Astrocyte of the cerebellum (primary cell): ENCODE data around the gene TARS3.

Source experiments
- DNase-seq: peaks from one replicate; pipeline ENCODE4 v3.0.0-alpha.2; 2011; ENCODE audit warnings: low read depth
- H3K4me3 ChIP-seq: 2 replicates; pipeline ENCODE4 v1.5.1; 2011; ENCODE audit warnings: mild to moderate bottlenecking, low read depth, low read length, moderate library complexity
- in situ Hi-C: cut with HindIII; loops from 2 replicates; pipeline ENCODE4 v1.10.0; 2017; ENCODE audit warnings: low sequenced_read_pairs
- TF ChIP-seq, protein P1 (sequence below): IDR thresholded peaks from 2 replicates; pipeline ENCODE4 v1.5.1; 2012; ENCODE audit warnings: low read length, low read depth, moderate library complexity, mild to moderate bottlenecking; ENCODE audit errors: missing control alignments

Gene TARS3

GRCh38 chr15:101723171-101723873 is 951 bp downstream of the TARS3 start:
- in situ Hi-C loops: loop anchor here (10.0 kb wide), 1 partner anchor 429 kb away; the partner anchor contains the start of gene SNRPA1
- H3K4me3 ChIP-seq: peak overlapping the region; percentile 64
- TF ChIP-seq, protein P1, sequence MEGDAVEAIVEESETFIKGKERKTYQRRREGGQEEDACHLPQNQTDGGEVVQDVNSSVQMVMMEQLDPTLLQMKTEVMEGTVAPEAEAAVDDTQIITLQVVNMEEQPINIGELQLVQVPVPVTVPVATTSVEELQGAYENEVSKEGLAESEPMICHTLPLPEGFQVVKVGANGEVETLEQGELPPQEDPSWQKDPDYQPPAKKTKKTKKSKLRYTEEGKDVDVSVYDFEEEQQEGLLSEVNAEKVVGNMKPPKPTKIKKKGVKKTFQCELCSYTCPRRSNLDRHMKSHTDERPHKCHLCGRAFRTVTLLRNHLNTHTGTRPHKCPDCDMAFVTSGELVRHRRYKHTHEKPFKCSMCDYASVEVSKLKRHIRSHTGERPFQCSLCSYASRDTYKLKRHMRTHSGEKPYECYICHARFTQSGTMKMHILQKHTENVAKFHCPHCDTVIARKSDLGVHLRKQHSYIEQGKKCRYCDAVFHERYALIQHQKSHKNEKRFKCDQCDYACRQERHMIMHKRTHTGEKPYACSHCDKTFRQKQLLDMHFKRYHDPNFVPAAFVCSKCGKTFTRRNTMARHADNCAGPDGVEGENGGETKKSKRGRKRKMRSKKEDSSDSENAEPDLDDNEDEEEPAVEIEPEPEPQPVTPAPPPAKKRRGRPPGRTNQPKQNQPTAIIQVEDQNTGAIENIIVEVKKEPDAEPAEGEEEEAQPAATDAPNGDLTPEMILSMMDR: no peak
- DNase-seq: no peak

DNA sequence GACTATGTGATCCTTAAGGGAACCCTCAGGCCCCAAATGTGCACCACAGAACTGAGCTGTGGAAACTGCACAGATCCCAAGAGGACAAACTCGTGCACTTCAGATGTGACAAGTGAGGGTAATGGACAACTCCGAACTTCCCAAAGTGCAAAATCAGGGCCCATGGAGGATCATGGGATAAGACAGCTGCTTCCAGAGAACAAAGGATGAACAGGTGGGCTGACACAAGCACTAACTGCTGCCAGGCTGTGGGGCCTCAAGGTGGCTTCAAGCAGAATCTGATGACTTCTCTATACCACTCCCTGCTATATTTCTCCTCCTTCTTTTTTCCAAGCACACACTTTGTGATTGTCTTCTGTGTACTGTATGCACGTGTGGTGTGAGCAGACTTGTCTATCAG is 5.4 kb downstream of the TARS3 start:
- no peak for DNase-seq
- in situ Hi-C loops: no loop called here

GRCh38 chr15:101712078-101712477 is 12.2 kb downstream of the TARS3 start:
- in situ Hi-C loops: no loop called here
- no peak for DNase-seq
- no peak overlapping the region for H3K4me3 ChIP-seq
- TF ChIP-seq, protein P1: no peak

More for the DNA sequence above, 5.4 kb downstream of the TARS3 start:
- TF ChIP-seq, protein P1: no peak
- H3K4me3 ChIP-seq: no peak overlapping the region

DNA sequence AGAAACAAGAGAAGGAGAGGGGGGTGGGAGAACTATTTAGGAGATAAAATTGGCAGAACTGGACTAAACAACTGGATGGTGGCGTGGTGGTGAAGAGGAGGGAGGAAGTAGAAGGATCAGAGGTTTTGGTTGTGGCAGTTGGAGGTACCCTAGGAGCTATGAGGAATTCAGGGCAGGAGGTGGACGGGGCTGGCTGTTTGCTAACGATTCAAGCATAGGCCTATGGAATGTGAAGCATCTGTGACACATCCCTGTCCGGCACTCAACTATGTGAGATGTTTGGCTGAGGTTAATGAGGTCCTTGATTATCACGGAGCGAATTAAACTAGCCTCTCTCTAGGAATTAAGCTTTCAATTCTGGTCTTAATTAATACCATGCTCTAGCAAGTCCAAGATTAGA is 13.5 kb downstream of the TARS3 start:
- H3K4me3 ChIP-seq: no peak overlapping the region
- TF ChIP-seq, protein P1: no peak
- in situ Hi-C loops: no loop called here
- peak; percentile 13 for DNase-seq

DNA sequence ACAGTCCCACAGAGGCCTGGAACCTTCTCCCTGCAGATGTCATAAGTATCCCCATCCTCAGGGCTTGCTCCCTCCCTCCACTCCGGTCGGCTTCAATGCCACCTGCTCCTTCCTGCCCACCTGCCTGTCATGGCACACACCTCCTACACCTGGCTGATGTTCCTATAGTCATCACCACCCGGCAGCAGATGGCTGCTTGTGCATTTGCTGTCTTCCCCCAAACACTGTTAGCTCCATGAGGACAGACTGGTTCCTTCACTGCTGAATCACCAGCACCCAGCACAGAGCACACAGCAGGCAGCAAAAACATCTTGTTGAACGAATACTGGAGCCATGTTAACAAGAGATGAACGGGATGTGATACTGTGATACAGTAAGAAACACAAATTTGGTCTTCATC is 14.8 kb downstream of the TARS3 start:
- no peak overlapping the region for H3K4me3 ChIP-seq

DNA sequence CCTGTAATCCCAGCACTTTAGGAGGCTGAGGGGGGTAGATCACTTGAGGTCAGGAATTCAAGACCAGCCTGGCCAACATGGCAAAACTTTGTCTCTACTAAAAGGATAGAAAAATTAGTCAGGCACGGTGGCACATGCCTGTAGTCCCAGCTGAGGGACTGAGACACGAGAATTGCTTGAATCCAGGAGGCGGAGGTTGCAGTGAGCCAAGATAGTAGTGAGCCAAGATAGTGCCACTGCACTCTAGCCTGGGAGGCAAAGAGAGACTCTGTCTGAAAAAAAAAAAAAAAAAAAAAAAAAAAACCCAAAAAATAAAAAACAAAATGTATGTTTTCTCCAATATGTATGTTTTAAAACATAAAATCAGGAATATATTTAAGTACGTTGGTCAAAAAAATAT is 16.3 kb downstream of the TARS3 start:
- no peak for DNase-seq
- in situ Hi-C loops: no loop called here
- H3K4me3 ChIP-seq: no peak overlapping the region
- TF ChIP-seq, protein P1: no peak

More for the DNA sequence above, 14.8 kb downstream of the TARS3 start:
- no peak for DNase-seq
- TF ChIP-seq, protein P1: no peak
- in situ Hi-C loops: no loop called here

DNA sequence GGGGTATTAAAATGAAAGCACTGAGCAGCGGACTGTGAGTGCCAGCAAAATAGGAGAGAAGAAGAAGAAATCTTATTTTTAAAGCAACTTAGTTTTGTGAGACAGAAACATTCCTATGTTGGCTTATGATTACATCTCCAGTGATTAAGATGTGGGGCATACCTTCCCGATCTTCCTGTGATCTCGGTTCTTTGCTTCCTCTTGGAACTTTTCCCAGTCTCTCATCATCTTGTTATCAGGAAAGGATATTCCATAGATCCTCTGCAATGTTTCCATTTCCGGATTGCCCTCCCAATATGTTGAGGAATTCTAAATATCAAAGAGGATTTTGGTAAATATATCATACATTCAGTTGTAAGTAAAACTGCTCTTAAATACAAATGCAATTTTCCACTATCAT is 22.2 kb downstream of the TARS3 start:
- H3K4me3 ChIP-seq: no peak overlapping the region
- DNase-seq: no peak
- in situ Hi-C loops: no loop called here
- TF ChIP-seq, protein P1: no peak
